H1 (cell line): ENCODE results near the gene CNNM1. TPM values are rescaled to one million over a fixed set of nuclear protein-coding genes. Genes with fewer than 3 reads are reported as not detected.

Source experiments
- CTCF ChIA-PET: fragments of 300-600 bp; sonication (Branson Sonifier 250); formaldehyde crosslinking; loops from one replicate; lab custom pipeline; 2021; ENCODE audit not compliant: partially characterized antibody; lab: Charles Lee
- POLR2A ChIA-PET: fragments of 300-600 bp; sonication (Branson Sonifier 250); formaldehyde crosslinking; loops from one replicate; lab custom pipeline; 2021; ENCODE audit warnings: inconsistent platforms; ENCODE audit not compliant: partially characterized antibody; lab: Charles Lee
- DNase-seq, 2 experiments: peaks; one replicate each; pipeline versions ENCODE4 v3.0.0 to v3.0.0-alpha.2; 2010 to 2022; ENCODE audit warnings: low spot score in 2 of 2, low read depth in 1 of 2, mixed read lengths in 1 of 2
- FAIRE-seq: peaks from 2 replicates; lab custom pipeline; 2011; peaks lifted over from hg19 to GRCh38; lab: Jason Lieb, UNC
- H2AFZ ChIP-seq: 2 replicates; pipeline ENCODE4 v1.8.1; 2012; ENCODE audit warnings: low read length, inconsistent platforms
- H2AK5ac ChIP-seq: 2 replicates; pipeline ENCODE4 v1.6.1; 2013; ENCODE audit warnings: low read depth, low read length
- H2BK120ac ChIP-seq: replicated peaks from 2 replicates; pipeline ENCODE3; 2013; ENCODE audit warnings: low read depth, low read length, inconsistent platforms
- H2BK12ac ChIP-seq: 2 replicates; pipeline ENCODE4 v1.6.1; 2013; ENCODE audit warnings: low read depth, low read length
- H2BK15ac ChIP-seq: 2 replicates; pipeline ENCODE4 v1.6.1; 2013; ENCODE audit warnings: low read length
- H2BK20ac ChIP-seq: 2 replicates; pipeline ENCODE4 v1.6.1; 2013; ENCODE audit warnings: low read length
- H2BK5ac ChIP-seq: 2 replicates; pipeline ENCODE4 v1.6.1; 2013; ENCODE audit warnings: low read depth, low read length
- H3K14ac ChIP-seq: 2 replicates; pipeline ENCODE4 v1.6.1; 2013; ENCODE audit warnings: inconsistent platforms; ENCODE audit not compliant: insufficient read length
- H3K18ac ChIP-seq: 2 replicates; pipeline ENCODE4 v1.6.1; 2013; ENCODE audit warnings: low read length; ENCODE audit errors: extremely low read depth
- H3K23ac ChIP-seq: 2 replicates; pipeline ENCODE4 v1.6.1; 2013; ENCODE audit warnings: inconsistent platforms; ENCODE audit not compliant: insufficient read length
- H3K23me2 ChIP-seq: 2 replicates; pipeline ENCODE4 v1.6.1; 2013; ENCODE audit warnings: low read depth, low read length
- H3K27ac ChIP-seq: 2 replicates; pipeline ENCODE4 v1.6.1; 2011; ENCODE audit warnings: low read depth, low read length, inconsistent platforms
- H3K27me3 ChIP-seq, 4 experiments: replicated peaks in 1 of 4; 1 replicate in 1 of 4; 2 replicates in 3 of 4; pipeline versions ENCODE4 v1.6.1 to v1.8.1; 2011 to 2013; ENCODE audit warnings: low read length in 3 of 4, mild to moderate bottlenecking in 3 of 4, inconsistent platforms in 2 of 4, mixed read lengths in 2 of 4, moderate library complexity in 1 of 4; ENCODE audit not compliant: control insufficient read depth in 3 of 4, insufficient read depth in 3 of 4; ENCODE audit errors: extremely low read depth in 1 of 4
- H3K36me3 ChIP-seq, 4 experiments: 2 replicates each; pipeline versions ENCODE4 v1.6.1 to v1.8.1; 2011 to 2013; ENCODE audit warnings: mild to moderate bottlenecking in 4 of 4, low read length in 3 of 4, moderate library complexity in 2 of 4, control low read depth in 1 of 4, inconsistent platforms in 1 of 4; ENCODE audit not compliant: insufficient read depth in 4 of 4, control insufficient read depth in 2 of 4
- H3K4ac ChIP-seq: replicated peaks from 2 replicates; pipeline ENCODE3; 2013; ENCODE audit warnings: low read length, low read depth, mixed read lengths, inconsistent platforms; ENCODE audit not compliant: insufficient read length
- H3K4me1 ChIP-seq, 4 experiments: replicated peaks in 1 of 4; 1 replicate in 1 of 4; 2 replicates in 3 of 4; pipeline versions ENCODE4 v1.6.1 to v1.8.1; 2011 to 2013; ENCODE audit warnings: low read length in 3 of 4, inconsistent platforms in 2 of 4, mixed read lengths in 1 of 4; ENCODE audit not compliant: insufficient read depth in 4 of 4, control insufficient read depth in 3 of 4
- H3K4me2 ChIP-seq, 2 experiments: 2 replicates each; pipeline versions ENCODE4 v1.6.1 to v1.8.1; 2011 to 2013; ENCODE audit warnings: low read depth in 2 of 2, low read length in 2 of 2, control low read depth in 1 of 2, inconsistent platforms in 1 of 2, mild to moderate bottlenecking in 1 of 2; ENCODE audit not compliant: insufficient read depth in 1 of 2
- H3K4me3 ChIP-seq, 4 experiments: fragments of 200-600, 300-600 bp in 1 of 4; sonication (generic), shearing (Covaris generic), sonication (Bioruptor Twin) in 1 of 4; 2 replicates each; pipeline versions ENCODE4 v1.5.1 to v1.8.1; 2011 to 2016; ENCODE audit warnings: low read length in 4 of 4, low read depth in 3 of 4, control low read depth in 2 of 4, inconsistent platforms in 2 of 4, mild to moderate bottlenecking in 2 of 4, mixed read lengths in 1 of 4, moderate library complexity in 1 of 4; ENCODE audit not compliant: insufficient read depth in 2 of 4; ENCODE audit errors: extremely low read depth in 1 of 4
- H3K56ac ChIP-seq: replicated peaks from 2 replicates; pipeline ENCODE3; 2013; ENCODE audit warnings: low read depth, mild to moderate bottlenecking, mixed read lengths, low read length, inconsistent platforms; ENCODE audit not compliant: insufficient read length
- H3K79me1 ChIP-seq: 2 replicates; pipeline ENCODE4 v1.6.1; 2013; ENCODE audit warnings: low read depth, low read length, control low read depth
- H3K79me2 ChIP-seq, 2 experiments: 2 replicates each; pipeline versions ENCODE4 v1.6.1 to v1.8.1; 2012 to 2013; ENCODE audit warnings: low read length in 2 of 2, mild to moderate bottlenecking in 2 of 2, inconsistent platforms in 1 of 2; ENCODE audit not compliant: insufficient read depth in 2 of 2, control insufficient read depth in 1 of 2
- H3K9ac ChIP-seq, 4 experiments: replicated peaks in 1 of 4; 1 replicate in 1 of 4; 2 replicates in 3 of 4; pipeline versions ENCODE4 v1.6.1 to v1.8.1; 2011 to 2013; ENCODE audit warnings: low read depth in 3 of 4, low read length in 3 of 4, control low read depth in 2 of 4, mild to moderate bottlenecking in 2 of 4, moderate library complexity in 2 of 4, inconsistent platforms in 1 of 4; ENCODE audit errors: extremely low read depth in 1 of 4
- H3K9me3 ChIP-seq, 2 experiments: 2 replicates each; pipeline versions ENCODE4 v1.6.1 to v1.8.1; 2012 to 2013; ENCODE audit warnings: mild to moderate bottlenecking in 2 of 2, moderate library complexity in 2 of 2, control low read depth in 1 of 2, inconsistent platforms in 1 of 2, low read depth in 1 of 2, low read length in 1 of 2, mixed read lengths in 1 of 2; ENCODE audit not compliant: insufficient read depth in 2 of 2
- H4K20me1 ChIP-seq, 2 experiments: replicated peaks in 1 of 2; 2 replicates each; pipeline versions ENCODE3 to v1.8.1; 2011 to 2013; ENCODE audit warnings: inconsistent platforms in 2 of 2, low read length in 2 of 2, mild to moderate bottlenecking in 1 of 2; ENCODE audit not compliant: insufficient read depth in 2 of 2, control insufficient read depth in 1 of 2
- H4K5ac ChIP-seq: 2 replicates; pipeline ENCODE4 v1.6.1; 2013; ENCODE audit warnings: low read length, low read depth, mixed read lengths, inconsistent platforms; ENCODE audit not compliant: insufficient read length
- H4K8ac ChIP-seq: 2 replicates; pipeline ENCODE4 v1.8.0; 2013; ENCODE audit warnings: mild to moderate bottlenecking, moderate library complexity, low read length, inconsistent platforms; ENCODE audit not compliant: insufficient read depth; ENCODE audit errors: extremely low read depth
- H4K91ac ChIP-seq: replicated peaks from 2 replicates; pipeline ENCODE3; 2013; ENCODE audit warnings: low read length, mixed read lengths, inconsistent platforms; ENCODE audit not compliant: insufficient read length
- ATF3 ChIP-seq: IDR thresholded peaks from 2 replicates; pipeline ENCODE4 v1.6.1; 2011; ENCODE audit warnings: low read depth, mild to moderate bottlenecking, low read length; ENCODE audit not compliant: insufficient read depth
- BRCA1 ChIP-seq: IDR thresholded peaks from 2 replicates; pipeline ENCODE4 v1.6.1; 2012; ENCODE audit warnings: low read depth, low read length, improper control_type of control experiment
- CBX8 ChIP-seq: fragments of 300-800, 300-1000 bp; sonication (generic); IDR thresholded peaks from 2 replicates; pipeline ENCODE4 v1.7.1; 2016; ENCODE audit warnings: low read depth, low read length, borderline replicate concordance
- CHD1 ChIP-seq: IDR thresholded peaks from 2 replicates; pipeline ENCODE4 v1.6.1; 2012; ENCODE audit warnings: low read depth, low read length, improper control_type of control experiment
- JUN ChIP-seq: IDR thresholded peaks from 2 replicates; pipeline ENCODE4 v1.6.1; 2011; ENCODE audit warnings: low read depth, mild to moderate bottlenecking, improper control_type of control experiment, low read length
- POLR2A ChIP-seq, 2 experiments: IDR thresholded peaks; 1 replicate in 1 of 2; 2 replicates in 1 of 2; pipeline ENCODE4 v1.6.1; 2011; ENCODE audit warnings: low read depth in 2 of 2, low read length in 2 of 2, mild to moderate bottlenecking in 2 of 2; ENCODE audit errors: control extremely low read depth in 1 of 2
- SIN3A ChIP-seq, 2 experiments: IDR thresholded peaks in 1 of 2; conservative IDR thresholded peaks in 1 of 2; 2 replicates each; pipeline ENCODE4 v1.6.1; 2011 to 2012; ENCODE audit warnings: low read length in 2 of 2, improper control_type of control experiment in 1 of 2, low read depth in 1 of 2, mild to moderate bottlenecking in 1 of 2
- SIX5 ChIP-seq: IDR thresholded peaks from 2 replicates; pipeline ENCODE4 v1.6.1; 2011; ENCODE audit warnings: mild to moderate bottlenecking, low read depth, low read length
- USF2 ChIP-seq: IDR thresholded peaks from 2 replicates; pipeline ENCODE4 v1.6.1; 2011; ENCODE audit warnings: low read length, improper control_type of control experiment
- WGBS, 2 experiments: shearing (Covaris generic) in 1 of 2; methylation state at CpG; one replicate each; pipeline versions ENCODE4 v1.1.6 to v1.1.7; 2013 to 2015; ENCODE audit warnings: low lambda C conversion rate in 2 of 2, mixed read lengths in 2 of 2, inconsistent platforms in 1 of 2, low coverage in 1 of 2, missing lambda C conversion rate in 1 of 2; ENCODE audit not compliant: insufficient replicate concordance in 2 of 2, insufficient coverage in 1 of 2, insufficient read length in 1 of 2; ENCODE audit errors: extremely low coverage in 1 of 2, missing lambda C conversion rate in 1 of 2; 5-methylcytosine and 5-hydroxymethylcytosine counted together
- polyA plus RNA-seq, 7 experiments: library from polyadenylated mRNA; depleted of rRNA in 3 of 7; stranded (reverse) in 5 of 7; unstranded in 2 of 7; fragments of >200 nt in 5 of 7; fragments of 200-250 nt in 2 of 7; gene quantifications; 1 replicate in 5 of 7; 2 replicates in 1 of 7; 4 replicates in 1 of 7; pipeline versions ENCODE4 v1.2.1 to v1.2.3, GENCODE V29; 2011 to 2013; ENCODE audit warnings: missing spikeins in 2 of 7, mixed read lengths in 2 of 7
- total RNA-seq: library from RNA; stranded (reverse); fragmentation: NEBNext Ultra II Directional; extraction: Animal tissue kit (Norgen Biotek cat#: 25700); gene quantifications from 2 replicates; pipeline ENCODE4 v1.2.1, GENCODE V29; 2021

CNNM1 gene
- total and polyA plus RNA-seq, 2 of the 8 experiments (the other 6 are each of a cell fraction or from before 2014, with no cell fraction given) = 0.74 to 0.92 TPM

GRCh38 chr10:99339563-99340047 is 10.4 kb downstream of the CNNM1 start:
- H3K4me1 ChIP-seq = no peaks in the 10 kb centered on the region; a peak in 1 of 7 replicates
- ChIA-PET POLR2A (no interaction called here), CTCF (no interaction called here)
- no peak overlapping the region for H4K5ac ChIP-seq
- H3K27me3 ChIP-seq = no peaks in the 10 kb centered on the region
- H2AFZ ChIP-seq = no peak overlapping the region
- no peak overlapping the region for H4K91ac ChIP-seq
- H2BK120ac ChIP-seq = no peak overlapping the region
- H3K14ac ChIP-seq = no peak overlapping the region
- no peaks in the 10 kb centered on the region for H3K79me2 ChIP-seq
- H3K23ac ChIP-seq = no peak overlapping the region
- WGBS, 2 experiments = 84% methylated on average over 3 of the region's 3 CpGs; no CpG with 5 or more reads in 1 of the 2 experiments
- no peak overlapping the region for H4K8ac ChIP-seq
- H3K23me2 ChIP-seq = no peaks in the 10 kb centered on the region
- H3K4ac ChIP-seq = no peak overlapping the region
- H3K79me1 ChIP-seq = no peaks in the 10 kb centered on the region
- H3K36me3 ChIP-seq = no peaks in the 10 kb centered on the region
- no peak overlapping the region for H2BK12ac ChIP-seq
- no peak for DNase-seq
- H3K9me3 ChIP-seq = peaks cover 4 to 7% of the 10 kb centered on the region in 2 experiments; a peak in 2 of 4 replicates
- H2BK5ac ChIP-seq = no peak overlapping the region
- no peak overlapping the region for H3K4me2 ChIP-seq
- FAIRE-seq = no peak
- no peak for TF ChIP-seq SIN3A (conservative IDR thresholded peaks at IDR 0.05 in 1 of 2, IDR thresholded peaks at IDR 0.05 in 1 of 2; ENCODE audit: low read depth in 1 of 2, low read length in 2 of 2)
- TF ChIP-seq POLR2A (IDR thresholded peaks at IDR 0.05; ENCODE audit: control extremely low read depth in 1 of 2, low read depth in 2 of 2, low read length in 2 of 2) = no peak
- TF ChIP-seq USF2 = no peak
- TF ChIP-seq CBX8 = no peak
- TF ChIP-seq SIX5 = no peak
- TF ChIP-seq JUN = no peak
- no peak for TF ChIP-seq CHD1
- TF ChIP-seq ATF3 = no peak
- TF ChIP-seq BRCA1 = no peak
- H3K27ac ChIP-seq = no peak overlapping the region
- no peak overlapping the region for H2BK15ac ChIP-seq
- no peak overlapping the region for H2BK20ac ChIP-seq
- no peak overlapping the region for H3K18ac ChIP-seq
- no peak overlapping the region for H2AK5ac ChIP-seq
- no peak overlapping the region for H3K56ac ChIP-seq
- H4K20me1 ChIP-seq = no peaks in the 10 kb centered on the region
- no peak overlapping the region for H3K9ac ChIP-seq
- no peak overlapping the region for H3K4me3 ChIP-seq
